ENCODE data around the gene AOC3. TPM values are rescaled to one million over a fixed set of nuclear protein-coding genes. Genes with fewer than 3 reads are reported as not detected.

Gene AOC3
- total RNA-seq (2014; rRNA removed; shearing (Covaris generic)) = 0.23 TPM in 1 of 2 replicates, not detected in the other

DNA sequence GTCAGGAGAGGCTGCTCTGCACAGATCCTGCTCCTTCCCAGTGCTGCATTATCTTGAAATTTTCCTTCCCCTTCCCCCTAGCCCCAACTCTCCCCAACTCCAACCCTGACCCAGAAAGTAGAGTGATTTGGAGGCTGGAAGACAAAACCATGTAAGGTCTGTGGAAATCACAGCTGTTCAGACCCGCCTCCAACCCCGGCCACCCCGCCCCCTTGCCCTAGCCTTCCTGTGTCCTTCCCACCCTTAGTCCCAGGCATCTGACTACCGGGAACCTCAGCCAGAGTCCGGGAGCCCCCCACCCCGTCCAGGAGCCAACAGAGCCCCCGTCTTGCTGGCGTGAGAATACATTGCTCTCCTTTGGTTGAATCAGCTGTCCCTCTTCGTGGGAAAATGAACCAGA, at the start of gene AOC3:
AOC3 (plus strand) TSS at position 246 of the 400 bp plus-strand sequence; CDS start at position 391, 145 bp downstream.
- DNase-seq (ENCODE audit: low spot score) = no peak

GRCh38 chr17:42803074-42803883, 47.7 kb upstream of the AOC3 start:
- DNase-seq (ENCODE audit: low spot score) = no peak

- peak; percentile 54 for DNase-seq (ENCODE audit: low spot score)
Observed at GRCh38 chr17:42804918-42805367, 46.1 kb upstream of the AOC3 start.

DNA sequence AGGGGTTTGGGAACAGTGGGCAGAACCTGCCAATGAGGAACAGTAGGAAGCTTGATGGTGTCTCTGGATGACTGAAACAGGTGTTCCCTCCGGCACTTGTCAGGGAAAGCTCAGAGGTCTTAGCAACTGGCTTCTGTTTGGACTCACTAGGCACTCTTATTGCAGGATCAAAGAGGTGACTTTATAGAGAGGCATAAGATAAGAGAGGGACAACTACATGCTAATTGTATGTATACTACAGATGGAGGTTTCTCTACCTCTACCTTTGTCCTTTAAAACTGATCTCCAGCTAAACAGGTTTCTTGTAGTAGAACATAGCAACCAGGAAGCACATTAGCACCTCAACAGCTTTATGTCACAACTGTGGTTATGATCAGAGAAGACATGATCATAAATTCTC, 44.8 kb upstream of the AOC3 start:
- DNase-seq (ENCODE audit: low spot score) = peak; percentile 23

- DNase-seq (ENCODE audit: low spot score) = no peak
Observed at GRCh38 chr17:42809250-42809649, 41.7 kb upstream of the AOC3 start.

DNA sequence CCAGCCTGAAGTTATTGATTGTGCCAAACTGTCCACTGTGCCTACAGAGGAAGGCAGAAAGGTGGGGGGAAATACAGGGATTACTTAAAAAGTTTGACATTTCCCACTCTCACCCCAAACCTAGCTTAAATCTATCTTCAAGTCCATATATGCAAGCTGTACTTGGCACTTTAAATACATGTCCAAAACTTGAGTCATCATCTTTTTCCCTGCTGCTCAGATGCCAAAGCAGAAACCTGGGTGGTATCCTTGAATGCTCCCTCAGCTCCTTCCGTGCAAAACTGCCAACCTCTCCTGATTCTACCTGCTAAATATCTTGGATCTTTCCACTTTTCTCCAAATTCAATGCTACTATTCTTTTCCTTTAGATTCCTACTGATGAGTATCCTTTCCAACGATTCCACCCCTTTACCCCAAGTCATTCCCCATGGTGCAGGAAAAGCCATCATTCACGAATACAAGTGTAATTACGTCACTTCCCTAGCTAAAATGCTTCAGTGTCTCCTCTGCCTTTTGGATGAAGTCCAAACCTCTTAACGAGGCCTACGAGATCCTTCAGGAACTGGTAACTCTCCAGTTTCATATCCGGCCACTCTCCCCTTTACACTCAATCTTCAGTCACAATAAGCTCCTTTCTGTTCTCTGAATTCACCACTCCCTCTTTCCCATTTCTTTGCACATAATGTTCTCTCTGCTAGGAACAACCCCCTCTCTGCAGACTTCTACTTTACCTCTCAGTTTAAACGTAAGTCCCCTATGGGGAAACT, 36.2 kb upstream of the AOC3 start:
- no peak for DNase-seq (ENCODE audit: low spot score)

DNA sequence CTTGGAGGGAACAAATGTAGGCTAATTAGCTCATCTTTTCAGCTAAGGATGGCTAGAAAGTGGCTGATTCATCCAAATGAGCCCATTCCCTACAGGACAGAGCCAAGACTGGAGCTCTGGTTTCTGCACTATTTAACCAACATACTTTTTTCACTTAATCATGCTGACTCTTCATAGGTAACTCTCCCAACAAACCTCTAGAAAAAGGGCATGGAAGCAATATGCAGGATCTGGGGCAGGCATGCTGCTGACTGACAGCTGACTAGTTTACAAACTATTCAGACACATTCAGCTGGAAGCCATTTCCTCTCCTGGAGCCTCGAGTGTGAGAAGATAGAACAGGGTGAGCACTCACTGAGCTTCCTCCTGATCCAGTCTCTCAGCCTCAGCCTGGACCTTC, 33.1 kb upstream of the AOC3 start:
- no peak for DNase-seq (ENCODE audit: low spot score)

DNA sequence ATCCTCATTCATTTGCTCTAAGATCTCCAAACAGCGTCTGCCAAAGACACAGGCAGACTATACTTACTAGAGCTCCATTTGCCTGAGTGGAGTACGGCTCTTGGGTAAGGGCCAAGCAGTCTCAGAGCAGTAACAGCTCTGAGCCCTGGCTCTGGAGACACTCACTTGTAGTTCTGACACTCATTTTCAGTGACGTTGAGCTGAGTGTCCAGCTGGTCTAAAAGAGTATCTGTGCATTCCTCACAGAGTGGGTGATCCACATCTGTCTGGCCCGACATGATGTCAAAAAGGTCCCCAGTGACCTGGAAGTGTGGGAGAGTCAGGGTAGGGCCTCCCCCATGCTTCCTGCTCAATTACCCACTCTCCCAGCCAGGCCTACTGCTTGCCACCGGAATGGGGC, 32.6 kb upstream of the AOC3 start:
- DNase-seq (ENCODE audit: low spot score) = no peak

DNA sequence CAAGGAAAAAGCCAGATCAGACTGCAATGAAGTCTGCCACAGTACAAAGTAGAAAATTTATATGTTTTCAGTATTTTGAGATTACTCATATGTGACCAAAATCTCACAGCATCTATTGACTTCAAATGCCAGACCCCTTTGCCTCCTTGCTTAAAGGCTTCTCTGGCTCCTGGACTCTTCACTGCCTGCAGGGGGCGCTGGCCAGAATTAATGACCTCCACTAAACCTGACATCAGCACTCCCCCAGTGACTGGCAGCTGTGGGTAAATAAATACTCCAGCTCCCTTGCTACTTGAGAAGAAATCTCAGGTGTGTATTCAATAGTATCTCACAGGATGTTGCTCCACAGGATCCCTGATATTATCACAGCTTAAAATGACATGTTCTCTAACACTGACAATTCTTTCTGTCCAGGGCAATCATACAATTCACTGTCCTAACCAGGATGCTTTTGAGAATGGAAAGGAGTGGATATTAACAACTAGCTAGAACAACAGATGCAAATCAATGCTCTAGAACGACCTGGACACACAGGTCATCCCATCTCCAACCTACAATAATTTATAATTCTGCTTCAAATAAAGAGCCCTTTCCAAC, 31.0 kb upstream of the AOC3 start:
- DNase-seq (ENCODE audit: low spot score) = peak; percentile 78

DNA sequence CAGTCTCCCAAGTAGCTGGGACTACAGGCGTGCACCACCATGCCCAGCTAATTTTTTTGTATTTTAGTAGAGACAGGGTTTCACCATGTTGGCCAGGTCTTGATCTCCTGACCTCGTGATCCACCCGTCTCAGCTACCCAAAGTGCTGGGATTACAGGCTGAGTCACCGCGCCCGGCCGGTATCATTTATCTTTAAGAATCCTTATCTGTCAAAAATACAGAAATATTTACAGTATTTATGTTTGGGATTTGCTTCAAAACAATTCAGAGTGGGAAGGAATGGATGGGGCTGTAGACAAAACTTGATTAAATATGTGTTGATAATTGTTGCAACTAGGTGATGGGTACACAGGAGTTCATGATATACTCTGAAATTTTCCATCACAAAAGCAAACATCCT, 29.8 kb upstream of the AOC3 start:
- DNase-seq (ENCODE audit: low spot score) = no peak

DNA sequence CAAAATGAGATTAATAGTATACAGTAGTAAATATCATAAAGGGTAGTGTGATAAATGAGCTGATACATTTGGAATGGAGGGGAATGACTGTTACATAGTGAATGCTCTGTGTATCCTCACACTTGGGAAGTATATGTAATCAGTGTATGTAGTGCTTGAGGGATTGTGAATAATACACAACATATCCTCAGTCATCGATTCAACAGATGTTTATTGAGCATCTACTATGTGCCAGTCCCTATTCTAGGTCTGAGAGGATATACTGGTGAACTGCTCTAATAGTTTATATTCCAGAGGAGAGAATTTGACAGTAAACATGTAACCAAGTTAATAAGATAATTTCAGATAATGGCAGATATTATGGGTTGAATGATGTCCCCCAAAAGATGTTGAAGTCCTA, 23.5 kb upstream of the AOC3 start:
- no peak for DNase-seq (ENCODE audit: low spot score)

GRCh38 chr17:42830971-42831370, 20.0 kb upstream of the AOC3 start:
- no peak for DNase-seq (ENCODE audit: low spot score)

GRCh38 chr17:42832213-42832933, 18.6 kb upstream of the AOC3 start:
- DNase-seq (ENCODE audit: low spot score) = no peak

- DNase-seq (ENCODE audit: low spot score) = peak; percentile 88
Observed at GRCh38 chr17:42832934-42833766, 17.8 kb upstream of the AOC3 start, which contains the start of gene PSME3. Gene PSME3 (plus strand): TSS chr17:42833397. CDS start chr17:42833632, 235 bp downstream.

DNA sequence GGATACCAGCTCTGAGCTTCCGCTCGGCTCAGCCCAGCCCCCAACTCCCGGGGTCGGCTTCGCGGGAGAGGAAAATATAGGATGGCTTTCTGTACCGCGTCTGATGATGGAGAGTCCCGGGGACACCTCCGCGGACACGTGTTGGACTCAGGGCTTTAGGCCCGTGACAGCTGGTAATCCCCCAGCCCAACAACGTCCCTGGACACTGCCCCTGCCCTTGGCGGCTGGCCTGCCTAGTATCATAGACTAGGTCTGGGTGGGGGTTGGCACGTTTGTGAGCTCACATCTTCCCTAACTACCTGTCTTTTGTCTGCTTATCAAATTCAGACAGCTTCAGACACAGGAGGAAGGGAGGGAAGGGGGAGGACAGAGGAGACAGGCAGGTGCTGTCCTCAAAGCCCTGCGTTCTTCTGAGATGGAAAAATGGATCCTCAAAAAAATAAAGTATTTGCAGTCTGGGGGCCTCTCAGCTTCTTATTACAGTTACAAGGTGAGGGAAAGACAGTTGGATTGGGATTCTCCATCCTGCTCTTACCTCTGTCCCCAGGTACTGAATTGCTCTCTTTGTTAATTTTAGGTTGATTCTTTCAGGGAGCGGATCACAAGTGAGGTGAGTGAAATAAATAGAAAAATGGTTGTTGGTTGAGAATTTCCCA, 17.1 kb upstream of the AOC3 start:
- DNase-seq (ENCODE audit: low spot score) = no peak

- no peak for DNase-seq (ENCODE audit: low spot score)
Observed at GRCh38 chr17:42835732-42836131, 15.3 kb upstream of the AOC3 start.

DNA sequence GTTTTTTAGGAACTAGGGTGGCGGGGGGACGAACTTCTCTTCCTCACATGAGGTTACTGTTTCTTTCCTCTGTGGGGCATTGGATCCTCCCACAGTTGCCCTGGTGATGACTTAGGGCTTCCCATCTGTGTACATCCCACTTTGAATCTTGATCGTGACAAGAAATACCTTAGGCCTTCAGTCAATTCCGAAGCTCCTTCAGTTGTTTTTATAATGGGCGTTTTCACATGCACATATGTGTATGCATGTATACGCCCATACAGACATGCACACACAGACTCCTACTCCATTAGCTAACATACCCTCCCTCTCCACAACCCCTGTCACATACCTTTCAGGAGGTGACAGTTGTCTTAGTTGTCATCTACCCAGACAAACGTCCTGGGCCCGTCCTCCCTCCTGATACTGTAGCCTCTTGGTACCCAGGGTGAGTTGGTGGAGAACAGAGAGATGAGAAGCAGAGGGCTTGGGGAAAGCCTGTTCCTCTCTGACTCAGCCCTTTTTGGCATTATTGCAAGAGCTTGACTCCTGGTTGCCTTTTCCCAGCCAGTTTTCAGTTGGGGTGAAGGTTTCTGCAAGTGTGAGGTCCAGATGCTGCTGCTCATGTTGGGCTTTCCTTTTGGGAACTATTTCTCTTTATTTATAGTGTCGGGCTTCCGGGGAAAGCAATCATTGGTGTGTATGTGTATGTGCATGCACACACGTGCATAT, 8.9 kb upstream of the AOC3 start:
- no peak for DNase-seq (ENCODE audit: low spot score)

GRCh38 chr17:42843358-42843934, 7.6 kb upstream of the AOC3 start:
- peak; percentile 80 for DNase-seq (ENCODE audit: low spot score)

GRCh38 chr17:42844271-42844670, 6.7 kb upstream of the AOC3 start, which contains the start of gene AOC2:
Gene AOC2 (plus strand): TSS chr17:42844580. CDS start chr17:42844627, 47 bp downstream.
- DNase-seq (ENCODE audit: low spot score) = no peak

All from HT-29 (cell line).